ENCODE measurements around the gene GPC3.
"Not testable (repeated sequence)": the region's sequence is repeated elsewhere in the genome, so short reads cannot be mapped to it uniquely, and the experiment has no call there.

Gene GPC3

DNA sequence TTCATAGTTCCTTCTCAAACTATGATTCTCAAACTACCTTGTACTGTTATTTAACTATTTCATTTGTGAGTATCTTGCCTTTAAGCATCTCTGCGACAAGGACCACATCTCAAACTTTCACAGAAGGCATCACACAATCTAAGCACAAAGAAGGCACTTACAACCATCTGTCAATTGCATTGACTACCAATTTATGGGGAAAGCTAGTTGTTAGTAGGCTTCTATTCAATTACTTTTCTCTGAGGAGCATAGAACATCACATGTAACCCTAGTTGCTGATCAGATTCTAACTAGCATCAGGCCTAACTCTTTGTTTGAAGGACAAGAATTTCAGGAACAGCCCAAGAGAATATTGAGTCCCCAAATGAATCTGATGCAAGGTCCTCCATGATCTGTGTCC lies 74.9 kb downstream of the GPC3 start:
- no peak for ATAC-seq
- no peak overlapping the region for H3K4me3 Mint-ChIP-seq
- H3K27me3 Mint-ChIP-seq, result no peaks in the 10 kb centered on the region
- no peaks in the 10 kb centered on the region for H3K9me3 Mint-ChIP-seq
- no peak for DNase-seq
- no peaks in the 10 kb centered on the region for H3K4me1 Mint-ChIP-seq
- H3K27ac Mint-ChIP-seq, result no peak overlapping the region

DNA sequence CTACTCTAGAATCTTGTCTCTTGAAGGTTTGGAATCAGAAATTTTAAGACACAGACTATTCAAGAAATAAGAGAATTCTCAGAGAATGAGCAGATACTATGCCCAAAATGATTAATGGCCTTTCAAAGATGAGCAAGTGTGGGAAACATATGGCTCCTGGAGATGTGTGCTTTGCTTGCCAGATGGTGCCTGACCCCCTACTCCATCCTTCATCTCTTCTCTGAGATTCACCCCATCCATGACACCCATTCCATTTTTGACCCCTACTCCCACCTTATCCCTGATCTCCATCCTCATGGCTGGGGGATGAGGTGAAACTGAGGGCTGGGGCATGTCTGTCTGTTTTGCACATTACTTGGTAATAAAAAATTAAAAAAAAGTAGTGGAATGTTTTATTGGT lies 75.5 kb downstream of the GPC3 start:
- Mint-ChIP-seq H3K27me3 (no peaks in the 10 kb centered on the region), H3K4me1 (no peaks in the 10 kb centered on the region), H3K9me3 (no peaks in the 10 kb centered on the region), H3K4me3 (no peak overlapping the region), H3K27ac (no peak overlapping the region)
- DNase-seq (no peak), ATAC-seq (no peak)

GRCh38 chrX:133908223-133908955 lies 77.0 kb downstream of the GPC3 start:
- H3K4me1 Mint-ChIP-seq, result no peaks in the 10 kb centered on the region
- no peak for ATAC-seq
- H3K9me3 Mint-ChIP-seq, result no peaks in the 10 kb centered on the region
- H3K27ac Mint-ChIP-seq, result no peak overlapping the region
- no peaks in the 10 kb centered on the region for H3K27me3 Mint-ChIP-seq
- no peak for DNase-seq
- H3K4me3 Mint-ChIP-seq, result no peak overlapping the region

- H3K9me3 Mint-ChIP-seq, result no peaks in the 10 kb centered on the region
- H3K4me1 Mint-ChIP-seq, result no peaks in the 10 kb centered on the region
- no peak for ATAC-seq
- no peaks in the 10 kb centered on the region for H3K27me3 Mint-ChIP-seq
- H3K4me3 Mint-ChIP-seq, result no peak overlapping the region
- DNase-seq, result no peak
- H3K27ac Mint-ChIP-seq, result no peak overlapping the region
Measured at GRCh38 chrX:133907606-133908005, 77.8 kb downstream of the GPC3 start.

GRCh38 chrX:133905305-133905704 lies 80.1 kb downstream of the GPC3 start:
- H3K9me3 Mint-ChIP-seq, result no peaks in the 10 kb centered on the region

GRCh38 chrX:133897593-133898163 lies 87.7 kb downstream of the GPC3 start:
- Mint-ChIP-seq H3K9me3 (no peaks in the 10 kb centered on the region), H3K4me3 (no peak overlapping the region), H3K4me1 (no peaks in the 10 kb centered on the region), H3K27ac (no peak overlapping the region), H3K27me3 (no peaks in the 10 kb centered on the region)
- no peak for ATAC-seq
- DNase-seq, result no peak

More at GRCh38 chrX:133905305-133905704, 80.1 kb downstream of the GPC3 start:
- ATAC-seq, result no peak
- no peaks in the 10 kb centered on the region for H3K4me1 Mint-ChIP-seq
- no peaks in the 10 kb centered on the region for H3K27me3 Mint-ChIP-seq
- no peak for DNase-seq
- no peak overlapping the region for H3K4me3 Mint-ChIP-seq
- no peak overlapping the region for H3K27ac Mint-ChIP-seq

DNA sequence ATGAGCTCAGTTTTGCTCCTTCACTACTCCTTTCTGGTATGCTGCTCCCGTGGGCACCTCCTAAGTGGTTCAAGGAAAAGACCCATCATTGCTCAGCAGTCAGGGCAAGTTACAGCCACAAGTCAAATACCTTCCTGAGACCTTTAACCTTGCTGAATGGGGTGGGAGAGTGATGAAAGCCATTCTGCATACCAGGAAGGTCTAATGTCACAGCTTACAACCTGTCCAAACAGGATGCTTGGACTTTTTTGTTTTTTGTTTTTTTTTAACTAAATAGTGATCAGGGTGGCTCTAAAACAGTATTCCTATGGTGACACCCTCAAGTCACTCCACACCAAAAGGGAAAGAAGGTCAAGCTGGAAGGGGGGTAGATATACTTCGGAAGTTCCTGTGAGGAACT lies 93.1 kb downstream of the GPC3 start:
- no peak for ATAC-seq
- no peak for DNase-seq
- Mint-ChIP-seq H3K4me1 (no peaks in the 10 kb centered on the region), H3K27me3 (no peaks in the 10 kb centered on the region), H3K9me3 (no peaks in the 10 kb centered on the region), H3K27ac (no peak overlapping the region), H3K4me3 (no peak overlapping the region)

- no peak overlapping the region for H3K27ac Mint-ChIP-seq
- H3K4me3 Mint-ChIP-seq, result no peak overlapping the region
- DNase-seq, result no peak
- no peaks in the 10 kb centered on the region for H3K9me3 Mint-ChIP-seq
- no peaks in the 10 kb centered on the region for H3K4me1 Mint-ChIP-seq
- ATAC-seq, result no peak
- no peaks in the 10 kb centered on the region for H3K27me3 Mint-ChIP-seq
Measured at GRCh38 chrX:133888984-133889383, 96.4 kb downstream of the GPC3 start.

GRCh38 chrX:133888084-133888483 lies 97.3 kb downstream of the GPC3 start:
- H3K4me1 Mint-ChIP-seq, H3K27ac Mint-ChIP-seq, H3K9me3 Mint-ChIP-seq, DNase-seq, H3K4me3 Mint-ChIP-seq, ATAC-seq, H3K27me3 Mint-ChIP-seq: not testable (repeated sequence)

DNA sequence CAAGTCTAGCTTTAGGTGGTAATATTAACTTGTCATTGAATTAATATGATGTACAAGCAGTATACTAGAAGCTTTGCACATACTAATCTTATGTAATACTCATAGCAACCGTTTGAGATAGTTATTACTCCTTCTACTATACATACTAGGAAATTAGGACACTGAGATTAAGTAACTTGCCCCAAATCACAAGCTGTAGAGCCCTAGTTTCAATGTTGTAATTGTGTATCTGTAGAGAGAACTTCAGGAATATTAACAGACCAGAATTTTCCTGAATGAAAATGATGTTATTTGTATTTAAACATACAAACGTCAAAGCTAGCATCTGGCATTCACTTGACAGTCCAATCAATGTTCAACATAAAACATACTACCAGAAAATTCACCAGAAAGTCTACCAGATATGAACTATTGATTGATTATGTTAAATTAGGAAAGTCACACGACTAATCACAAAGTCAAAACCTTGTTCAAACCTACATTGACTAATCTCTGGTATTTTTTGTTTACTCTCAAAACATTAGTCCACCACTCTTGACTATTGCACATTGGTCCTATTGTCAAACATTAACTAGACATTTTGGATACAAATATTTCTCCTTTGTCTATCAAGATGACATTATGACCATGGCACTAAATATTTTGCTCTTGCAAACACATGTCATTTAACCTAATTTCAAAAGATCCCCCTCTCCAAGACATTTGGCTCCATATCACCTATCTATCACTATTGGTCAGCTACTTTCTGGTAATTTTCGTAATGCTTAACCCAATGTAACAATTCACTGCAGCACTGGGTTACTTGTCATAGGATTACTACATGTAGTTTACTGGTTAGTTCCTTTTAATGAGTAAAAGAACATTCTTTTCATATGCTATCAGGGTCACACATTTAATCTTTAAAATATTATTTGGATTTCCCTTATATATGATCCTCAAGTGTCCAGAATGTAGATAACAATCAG lies 100.7 kb downstream of the GPC3 start:
- Mint-ChIP-seq H3K27ac (no peak overlapping the region), H3K9me3 (no peaks in the 10 kb centered on the region), H3K27me3 (no peaks in the 10 kb centered on the region), H3K4me1 (no peaks in the 10 kb centered on the region), H3K4me3 (no peak overlapping the region)
- ATAC-seq, result no peak
- DNase-seq, result no peak

DNA sequence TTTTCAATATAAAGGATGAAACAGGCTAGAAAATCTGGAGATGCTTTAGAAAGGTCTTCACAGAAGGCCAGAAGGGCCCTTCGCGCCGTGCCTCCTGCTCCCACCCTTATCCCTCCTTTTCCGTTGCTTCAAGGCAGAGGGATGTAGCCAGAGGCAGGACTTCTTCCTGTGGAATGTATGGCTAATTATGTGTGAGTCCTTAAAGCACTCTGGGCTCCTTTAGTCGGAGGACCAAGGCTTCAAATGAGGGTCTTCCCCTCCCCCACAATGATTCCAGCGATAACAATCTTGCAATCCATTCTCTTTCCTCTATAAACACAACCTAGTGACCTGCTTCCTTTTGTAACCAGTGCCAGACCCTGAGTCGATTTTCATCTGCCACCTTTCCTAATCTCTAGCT lies 103.5 kb downstream of the GPC3 start:
- Mint-ChIP-seq H3K4me1 (no peaks in the 10 kb centered on the region), H3K4me3 (no peak overlapping the region), H3K27ac (no peak overlapping the region), H3K9me3 (no peaks in the 10 kb centered on the region), H3K27me3 (no peaks in the 10 kb centered on the region)
- DNase-seq (no peak), ATAC-seq (no peak)

DNA sequence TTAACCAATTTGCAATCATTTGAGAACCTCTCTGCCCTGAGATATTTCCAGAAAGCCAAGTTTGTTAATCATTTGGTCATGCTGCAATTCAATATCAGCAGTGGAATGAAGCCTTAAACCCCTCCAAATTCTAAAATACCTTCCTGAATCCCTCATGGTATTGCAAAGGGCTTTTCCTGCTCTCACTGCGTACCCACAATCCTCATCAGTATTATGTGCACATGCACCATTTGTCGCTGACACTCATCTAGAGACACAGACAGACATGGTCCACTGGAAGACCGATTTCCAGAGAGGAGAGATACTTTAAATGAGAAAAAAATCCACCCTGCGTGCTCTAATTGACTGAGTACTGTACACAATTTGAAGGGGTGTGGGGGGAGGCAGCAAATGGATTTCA lies 104.4 kb downstream of the GPC3 start:
- no peak for DNase-seq

GRCh38 chrX:133880032-133880443 lies 105.4 kb downstream of the GPC3 start:
- DNase-seq (no peak), ATAC-seq (no peak)
- Mint-ChIP-seq H3K4me3 (no peak overlapping the region), H3K27me3 (no peaks in the 10 kb centered on the region), H3K9me3 (no peaks in the 10 kb centered on the region), H3K27ac (no peak overlapping the region), H3K4me1 (no peaks in the 10 kb centered on the region)

More for the DNA sequence above, 104.4 kb downstream of the GPC3 start:
- no peaks in the 10 kb centered on the region for H3K9me3 Mint-ChIP-seq
- H3K27ac Mint-ChIP-seq, result no peak overlapping the region
- no peak overlapping the region for H3K4me3 Mint-ChIP-seq
- H3K27me3 Mint-ChIP-seq, result no peaks in the 10 kb centered on the region
- ATAC-seq, result no peak
- H3K4me1 Mint-ChIP-seq, result no peaks in the 10 kb centered on the region

DNA sequence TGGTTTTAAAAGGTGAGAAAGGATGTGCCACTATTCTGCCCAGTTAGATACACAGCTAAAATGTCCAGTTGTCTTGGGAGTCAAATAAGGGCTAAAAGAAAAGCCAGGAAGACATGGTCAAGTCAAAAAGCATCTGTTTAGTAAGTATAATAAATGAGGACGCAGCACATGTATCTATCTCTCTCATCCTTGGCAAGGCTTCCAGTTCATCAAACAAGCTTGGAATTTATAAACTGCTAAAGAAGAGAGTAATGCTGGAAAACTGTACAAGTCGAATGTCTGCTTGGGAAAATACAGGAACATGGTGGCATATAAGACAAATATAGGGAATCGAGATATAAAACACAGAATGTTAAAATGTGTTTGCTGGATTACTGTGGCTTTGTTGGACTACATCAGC lies 106.7 kb downstream of the GPC3 start:
- peak overlapping the region in 1 of 2 donors; percentile 59 for H3K27ac Mint-ChIP-seq
- no peaks in the 10 kb centered on the region for H3K9me3 Mint-ChIP-seq
- no peak overlapping the region for H3K4me3 Mint-ChIP-seq
- ATAC-seq, result no peak
- DNase-seq, result no peak
- H3K4me1 Mint-ChIP-seq, result no peaks in the 10 kb centered on the region
- H3K27me3 Mint-ChIP-seq, result no peaks in the 10 kb centered on the region

- DNase-seq (no peak), ATAC-seq (no peak)
- Mint-ChIP-seq H3K4me1 (no peaks in the 10 kb centered on the region), H3K27me3 (no peaks in the 10 kb centered on the region), H3K27ac (no peak overlapping the region), H3K9me3 (no peaks in the 10 kb centered on the region), H3K4me3 (no peak overlapping the region)
Measured at GRCh38 chrX:133876646-133877045, 108.7 kb downstream of the GPC3 start.

DNA sequence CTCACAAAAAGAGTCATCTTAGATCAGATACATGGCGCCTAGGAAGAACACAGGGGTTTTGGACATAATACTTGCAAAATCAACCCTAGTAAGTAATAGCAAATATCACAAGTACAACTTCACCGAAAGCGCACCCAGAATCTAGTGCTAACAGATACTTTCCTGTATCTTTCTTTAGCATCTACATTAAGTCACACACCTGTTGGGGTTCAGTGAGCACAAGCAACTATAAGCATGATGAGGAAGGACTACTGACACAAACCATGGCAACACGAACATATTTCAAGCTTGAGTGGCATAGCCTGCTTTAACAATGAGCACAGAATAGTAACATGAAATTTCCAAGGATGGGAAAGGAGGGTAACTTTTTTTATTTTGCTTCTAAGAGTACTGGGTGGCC lies 116.1 kb downstream of the GPC3 start:
- DNase-seq (no peak), ATAC-seq (no peak)
- no peaks in the 10 kb centered on the region for H3K27me3 Mint-ChIP-seq
- no peak overlapping the region for H3K4me3 Mint-ChIP-seq
- no peaks in the 10 kb centered on the region for H3K9me3 Mint-ChIP-seq
- H3K27ac Mint-ChIP-seq, result no peak overlapping the region
- H3K4me1 Mint-ChIP-seq, result no peaks in the 10 kb centered on the region

All from stimulated activated naive CD8-positive, alpha-beta T cell treated with anti-CD3 and anti-CD28 coated beads, Interleukin-15, amount 100 ng/mL, for 72 hours (primary cell).